CD4-positive, alpha-beta T cell treated with Interleukin-15 for 1 hour (primary cell): ENCODE results near the gene MTERF2.
A peak's percentile ranks its signal among the peaks of the same experiment; 100 is the strongest.

Experiments
- DNase-seq: peaks from one replicate; pipeline ENCODE4 v3.0.0-alpha.2; 2020

Gene MTERF2

GRCh38 chr12:106986135-106986534, 811 bp downstream of the MTERF2 start:
- no peak for DNase-seq

- no peak for DNase-seq
Measured at GRCh38 chr12:106985479-106985878, 1.5 kb downstream of the MTERF2 start.

- DNase-seq, result no peak
Measured at GRCh38 chr12:106984588-106985137, 2.3 kb downstream of the MTERF2 start.

- DNase-seq, result no peak
Measured at GRCh38 chr12:106982229-106982628, 4.7 kb downstream of the MTERF2 start.

GRCh38 chr12:106981788-106982187, 5.2 kb downstream of the MTERF2 start:
- no peak for DNase-seq

GRCh38 chr12:106980944-106981343, 6.0 kb downstream of the MTERF2 start:
- no peak for DNase-seq

GRCh38 chr12:106978035-106978800, 8.7 kb downstream of the MTERF2 start:
- DNase-seq, result no peak

- DNase-seq, result no peak
Measured at GRCh38 chr12:106976668-106977067, 10.3 kb downstream of the MTERF2 start.

GRCh38 chr12:106975993-106976658, 10.8 kb downstream of the MTERF2 start:
- no peak for DNase-seq

GRCh38 chr12:106975098-106975497, 11.8 kb downstream of the MTERF2 start:
- no peak for DNase-seq

- no peak for DNase-seq
Measured at GRCh38 chr12:106974511-106974910, 12.4 kb downstream of the MTERF2 start.

- no peak for DNase-seq
Measured at GRCh38 chr12:106973545-106973944, 13.4 kb downstream of the MTERF2 start.

- no peak for DNase-seq
Measured at GRCh38 chr12:106971065-106971464, 15.9 kb downstream of the MTERF2 start.

- no peak for DNase-seq
Measured at GRCh38 chr12:106964526-106964925, 22.4 kb downstream of the MTERF2 start.

GRCh38 chr12:106962286-106962685, 24.7 kb downstream of the MTERF2 start:
- DNase-seq, result no peak

GRCh38 chr12:106960443-106960842, 26.5 kb downstream of the MTERF2 start:
- no peak for DNase-seq

- DNase-seq, result no peak
Measured at GRCh38 chr12:106957583-106957982, 29.4 kb downstream of the MTERF2 start.

- peak; percentile 57 for DNase-seq
Measured at GRCh38 chr12:106956048-106956578, 30.8 kb downstream of the MTERF2 start.

- peak; percentile 97 for DNase-seq
Measured at GRCh38 chr12:106955377-106956047, 31.4 kb downstream of the MTERF2 start, which contains the start of gene TMEM263. Gene TMEM263, plus strand, starts transcription at chr12:106955907. Its CDS starts 11,210 bp downstream, at chr12:106967117.

- DNase-seq, result no peak
Measured at GRCh38 chr12:106954462-106955376, 32.2 kb downstream of the MTERF2 start.

GRCh38 chr12:106953352-106954250, 33.3 kb downstream of the MTERF2 start:
- no peak for DNase-seq
